Ovary (tissue), 3 donors: ENCODE measurements around the gene AFTPH.

ENCODE experiments used
- CTCF ChIP-seq, 3 donors: fragments of 450-650 bp in 2 of 3; fragments of 200-600 bp in 1 of 3; IDR thresholded peaks; one replicate each; pipeline versions ENCODE4 v1.5.1 to v1.8.0; 2016 to 2022; ENCODE audit warnings: antibody characterized with exemption in 3 of 3, mild to moderate bottlenecking in 1 of 3
- EP300 ChIP-seq: sonication (generic); formaldehyde crosslinking; IDR thresholded peaks from one replicate; pipeline ENCODE4 v1.6.1; 2017; ENCODE audit warnings: antibody characterized with exemption
- donor health status: DM: no; HTN: no; CAD: no.

DNA sequence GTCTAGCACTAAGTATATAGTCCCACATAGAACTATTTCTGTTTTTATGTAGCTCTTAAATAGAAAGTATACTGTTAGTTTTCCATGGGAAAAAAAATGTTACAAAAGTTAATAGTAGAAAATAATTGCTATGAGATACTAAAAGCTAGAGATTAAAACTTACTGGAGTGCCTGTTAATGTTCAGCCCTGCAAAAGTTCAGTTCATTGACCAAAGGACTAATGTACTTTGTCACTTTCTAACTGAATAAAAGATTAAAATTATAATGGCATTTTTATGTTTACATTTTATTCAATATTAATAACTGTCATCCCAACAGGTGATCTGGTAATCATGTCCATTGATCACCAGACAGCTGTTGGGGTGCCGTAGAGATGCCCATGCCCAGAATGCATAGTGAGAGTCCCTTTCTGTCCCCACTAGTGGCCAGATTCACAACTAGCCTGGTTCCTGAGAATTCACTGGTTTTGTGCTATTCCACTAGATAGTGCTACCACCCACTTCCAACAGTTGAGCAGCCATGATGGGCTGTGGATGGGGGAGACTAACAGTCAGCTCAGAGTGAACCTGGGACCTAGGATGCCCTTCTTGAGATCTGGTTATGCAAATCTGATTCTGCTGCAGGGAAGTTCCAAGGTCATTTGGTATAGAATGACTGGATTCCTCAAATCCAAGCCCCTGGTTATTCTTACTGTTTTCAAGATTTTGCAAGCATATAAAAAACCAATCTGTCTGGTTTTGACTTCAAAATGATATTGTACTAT is 57.8 kb downstream of the AFTPH start:
- TF ChIP-seq CTCF (IDR thresholded peaks at IDR 0.05) (no peak), EP300 (no peak)
